ENCODE data around the gene GPR158.

The GPR158 gene

GRCh38 chr10:25405871-25406270, 231.1 kb downstream of the GPR158 start:
- no peak for DNase-seq (ENCODE audit: low read depth)

- DNase-seq (ENCODE audit: low read depth) = no peak
Observed at GRCh38 chr10:25417611-25418010, 242.8 kb downstream of the GPR158 start.

GRCh38 chr10:25425776-25426175, 251.0 kb downstream of the GPR158 start:
- no peak for DNase-seq (ENCODE audit: low read depth)

- DNase-seq (ENCODE audit: low read depth) = no peak
Observed at GRCh38 chr10:25436431-25436830, 261.6 kb downstream of the GPR158 start.

DNA sequence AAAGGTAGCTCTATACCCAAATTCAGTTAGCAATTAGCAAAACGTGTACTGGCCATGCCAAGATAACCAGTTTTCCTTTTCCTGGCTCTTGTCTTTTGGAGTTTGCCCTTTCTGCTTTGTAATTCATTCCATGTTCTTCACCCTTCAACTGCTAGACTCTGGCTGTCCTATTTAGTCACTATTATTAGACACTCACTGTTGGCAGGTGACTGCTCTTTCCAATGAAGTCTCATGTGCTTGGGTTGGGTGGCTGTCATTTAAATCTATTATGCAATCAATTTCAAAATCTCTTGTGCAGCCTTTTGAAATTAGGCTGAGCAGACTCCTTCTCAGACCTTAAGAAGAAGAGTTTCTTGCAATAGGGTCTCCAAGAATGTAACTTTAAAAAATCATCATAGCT, 266.5 kb downstream of the GPR158 start:
- no peak for DNase-seq (ENCODE audit: low read depth)

DNA sequence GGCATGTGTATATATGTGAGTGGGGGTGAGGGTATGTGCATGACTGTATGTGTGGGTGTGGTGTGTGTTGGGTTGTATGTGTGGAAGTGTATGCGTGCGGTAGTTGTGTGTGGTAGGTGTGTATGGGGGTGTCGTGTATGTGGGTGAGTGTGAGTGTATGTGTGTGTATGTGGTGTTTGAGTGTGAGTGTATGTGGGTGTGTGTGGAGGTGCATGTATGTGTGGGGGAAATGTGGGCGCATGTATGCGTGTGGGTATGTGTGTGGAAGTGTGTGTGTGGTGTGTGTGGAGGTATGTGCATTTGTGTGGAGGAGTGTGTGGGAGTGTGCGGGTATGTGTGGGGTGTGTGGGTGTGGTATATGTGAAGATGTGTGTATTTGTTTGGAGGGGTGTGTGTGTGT, 269.5 kb downstream of the GPR158 start:
- no peak for DNase-seq (ENCODE audit: low read depth)

DNA sequence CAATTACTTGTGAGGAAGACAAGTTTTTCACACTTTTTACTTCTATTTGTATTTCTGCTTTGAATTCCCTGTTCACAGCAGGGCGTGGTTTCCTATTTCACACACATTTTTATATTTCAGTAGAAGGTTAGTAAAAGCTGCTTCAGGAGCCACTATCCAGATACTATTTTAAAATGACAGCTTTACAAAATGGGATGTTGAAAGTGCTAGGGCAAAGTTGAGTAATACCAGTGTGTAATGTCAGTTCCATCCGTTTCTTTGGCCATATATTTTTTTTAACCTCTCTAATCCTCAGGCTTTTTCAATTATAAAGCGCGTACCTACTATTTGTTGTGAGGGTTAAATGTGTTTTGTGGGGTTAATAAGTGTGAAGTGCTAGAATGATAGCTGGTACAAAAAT, 276.6 kb downstream of the GPR158 start:
- DNase-seq (ENCODE audit: low read depth) = no peak

- no peak for DNase-seq (ENCODE audit: low read depth)
Observed at GRCh38 chr10:25453619-25454018, 278.8 kb downstream of the GPR158 start.

- DNase-seq (ENCODE audit: low read depth) = no peak
Observed at GRCh38 chr10:25455980-25456567, 281.3 kb downstream of the GPR158 start.

DNA sequence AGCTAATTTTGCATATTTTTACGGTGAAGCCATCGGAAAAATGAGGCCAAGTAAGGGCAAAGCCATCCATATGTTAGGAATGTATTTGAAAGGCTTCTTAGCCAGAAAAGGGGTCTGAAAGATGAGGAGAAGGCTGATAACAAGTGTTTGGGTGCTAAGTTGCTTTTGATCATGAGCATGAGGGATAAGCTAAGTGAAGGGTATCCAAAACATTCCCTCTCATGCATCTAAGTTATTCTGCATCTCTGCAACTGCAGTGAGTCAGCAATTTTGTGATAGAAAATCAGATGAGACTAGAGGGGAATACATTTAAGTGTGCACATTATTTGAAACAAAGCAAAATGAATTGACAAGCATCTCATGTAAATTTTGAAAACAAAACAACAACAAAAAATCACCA, 282.8 kb downstream of the GPR158 start:
- no peak for DNase-seq (ENCODE audit: low read depth)

GRCh38 chr10:25465582-25466372, 291.0 kb downstream of the GPR158 start:
- no peak for DNase-seq (ENCODE audit: low read depth)

DNA sequence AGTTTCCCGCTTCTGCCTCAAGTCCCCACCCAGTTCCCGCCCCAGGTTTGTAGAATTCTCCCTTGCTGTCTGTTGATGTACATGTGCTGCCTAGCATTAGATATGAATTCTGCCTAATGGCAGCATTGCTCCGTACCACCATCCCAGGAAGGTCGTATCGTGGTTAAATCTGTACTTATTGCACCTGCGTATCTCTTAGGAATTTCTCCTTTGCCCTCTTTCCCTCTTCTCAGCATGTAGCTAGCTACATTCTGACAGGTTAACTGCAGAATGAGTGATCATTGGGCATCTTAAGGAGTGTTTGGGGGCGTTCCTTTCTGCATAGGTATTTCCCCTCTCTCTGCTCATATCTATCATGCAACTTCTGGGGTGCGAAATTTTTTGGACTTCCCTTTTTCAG, 293.1 kb downstream of the GPR158 start:
- no peak for DNase-seq (ENCODE audit: low read depth)

DNA sequence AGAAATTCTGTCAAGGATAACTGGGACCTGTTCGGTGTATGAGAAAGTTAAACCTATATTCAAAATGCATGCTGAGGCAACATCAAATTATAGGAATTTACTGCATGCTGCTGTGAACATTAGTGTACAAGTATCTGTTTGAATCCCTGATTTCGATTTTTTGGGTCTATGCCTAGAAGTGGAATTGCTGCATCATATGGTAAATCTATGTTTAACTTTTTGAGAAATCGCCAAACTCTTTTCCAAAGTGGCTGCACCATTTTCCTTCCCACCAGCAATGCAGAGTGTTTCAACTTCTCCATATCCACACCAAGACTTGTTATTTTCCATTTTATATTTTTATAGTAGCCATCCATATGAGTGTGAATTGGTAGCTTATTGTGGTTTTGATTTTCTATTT, 306.7 kb downstream of the GPR158 start:
- no peak for DNase-seq (ENCODE audit: low read depth)

DNA sequence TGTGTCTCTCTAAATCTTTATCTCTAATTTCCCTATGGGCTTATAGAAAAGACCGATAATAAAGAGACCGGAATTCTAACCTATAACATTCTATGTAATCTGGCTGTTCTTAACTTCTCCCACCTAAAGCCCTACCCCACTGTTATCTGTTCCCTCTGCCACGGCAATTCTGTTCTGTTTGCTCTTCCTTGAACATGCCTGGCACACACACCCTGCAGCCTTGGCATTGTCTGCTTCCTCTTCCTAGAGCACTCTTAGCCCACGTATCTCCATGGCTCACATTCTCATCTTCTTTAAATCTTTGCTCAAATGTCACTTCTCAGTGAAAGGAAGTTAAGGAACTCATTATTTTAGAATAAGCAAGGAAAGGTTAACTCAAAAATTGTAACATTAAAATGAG, 309.2 kb downstream of the GPR158 start:
- no peak for DNase-seq (ENCODE audit: low read depth)

- no peak for DNase-seq (ENCODE audit: low read depth)
Observed at GRCh38 chr10:25487266-25487665, 312.5 kb downstream of the GPR158 start.

DNA sequence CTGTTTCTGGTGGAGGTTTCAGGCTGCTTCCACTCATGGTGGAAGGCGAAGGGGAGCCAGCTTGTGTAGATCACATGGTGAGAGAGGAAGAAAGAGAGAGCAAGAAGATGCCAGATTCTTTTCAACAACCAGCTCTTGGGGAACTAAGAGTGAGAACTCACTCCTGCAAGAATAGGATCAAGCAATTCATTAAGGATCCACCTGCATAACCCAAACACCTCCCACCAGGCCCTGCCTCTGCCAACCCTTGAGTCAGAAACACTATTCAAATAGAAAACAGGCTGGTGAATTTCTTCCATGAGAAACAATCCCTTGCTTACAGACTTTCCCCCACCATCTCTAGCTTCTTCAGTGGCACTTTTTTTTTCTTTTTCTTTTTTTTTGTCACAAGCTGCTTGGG, 317.2 kb downstream of the GPR158 start:
- DNase-seq (ENCODE audit: low read depth) = no peak

- DNase-seq (ENCODE audit: low read depth) = no peak
Observed at GRCh38 chr10:25492680-25493079, 317.9 kb downstream of the GPR158 start.

GRCh38 chr10:25493122-25493893, 318.5 kb downstream of the GPR158 start:
- no peak for DNase-seq (ENCODE audit: low read depth)

GRCh38 chr10:25497246-25497645, 322.4 kb downstream of the GPR158 start:
- no peak for DNase-seq (ENCODE audit: low read depth)

DNA sequence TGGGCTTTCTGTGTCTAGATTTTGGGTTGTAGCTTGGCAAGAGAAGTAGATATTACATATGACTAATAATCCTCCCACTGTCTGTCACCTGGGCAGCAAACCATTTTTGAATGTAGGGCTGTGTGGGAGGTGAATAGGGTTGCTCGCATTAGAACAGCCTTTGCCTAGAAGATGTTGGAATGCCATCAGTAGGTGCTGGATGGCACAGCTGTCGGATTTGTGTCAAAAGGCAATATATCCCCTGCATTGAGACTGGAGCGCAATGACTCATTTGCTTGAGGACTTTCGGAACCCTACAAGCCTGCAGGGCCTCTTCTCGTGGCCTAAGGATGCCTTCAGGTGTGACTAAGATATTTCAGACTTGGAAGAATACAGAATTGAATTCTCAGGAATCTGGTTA, 323.8 kb downstream of the GPR158 start:
- DNase-seq (ENCODE audit: low read depth) = no peak

DNA sequence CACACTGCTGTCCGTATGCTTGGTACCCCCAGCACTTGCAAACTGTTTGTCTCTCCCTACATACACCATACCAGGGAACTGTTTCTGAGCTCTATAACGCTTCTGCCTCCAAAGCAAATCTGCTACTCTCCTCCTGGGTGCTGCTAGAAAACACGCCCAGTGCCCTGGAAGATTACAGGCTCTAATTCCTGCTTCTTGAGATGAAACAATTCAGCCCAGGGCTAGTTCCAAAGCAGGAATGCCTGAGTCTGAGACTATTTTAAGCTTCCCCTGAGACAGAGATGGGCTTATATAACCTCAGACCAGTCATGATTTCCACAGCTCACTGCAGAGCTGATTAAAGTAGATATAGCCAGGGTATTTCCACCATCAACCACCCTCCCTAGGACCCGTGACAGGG, 327.1 kb downstream of the GPR158 start:
- DNase-seq (ENCODE audit: low read depth) = no peak

DNA sequence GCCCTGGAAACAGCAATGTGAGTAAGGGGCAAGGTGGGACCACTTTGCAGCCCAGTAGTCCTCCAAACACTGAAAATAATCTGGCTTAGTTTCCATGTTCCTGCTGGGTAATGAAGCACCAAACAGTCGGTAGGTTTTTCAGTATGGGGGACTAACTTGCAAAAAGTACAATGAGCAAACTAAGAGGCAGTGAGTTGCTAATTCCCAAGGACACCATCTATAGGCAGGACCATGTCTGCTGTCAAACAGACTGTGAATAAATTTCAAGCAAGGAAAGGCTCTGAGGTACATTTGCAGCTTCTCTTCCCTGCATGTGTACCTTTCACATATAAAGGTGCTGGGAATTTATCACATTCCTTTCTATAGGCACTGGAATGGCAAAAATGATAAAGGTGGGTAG, 327.7 kb downstream of the GPR158 start:
- DNase-seq (ENCODE audit: low read depth) = no peak

- DNase-seq (ENCODE audit: low read depth) = no peak
Observed at GRCh38 chr10:25504306-25504705, 329.5 kb downstream of the GPR158 start.

All from stimulated activated CD8-positive, alpha-beta memory T cell treated with anti-CD3 and anti-CD28 coated beads, Interleukin-7, amount 100 ng/mL, for 24 hours (primary cell).